Left renal cortex interstitium (tissue), 4 donors: Measurements from ENCODE around the gene CCDC51. TPM values are rescaled to one million over a fixed set of nuclear protein-coding genes. Genes with fewer than 3 reads are reported as not detected.

Experiments
- DNase-seq, 4 donors: peaks; one replicate each; pipeline ENCODE4 v3.0.0-alpha.2; 2013; ENCODE audit warnings: low read depth in 4 of 4, low spot score in 2 of 4, missing footprints in 1 of 4
- polyA plus RNA-seq, 4 donors: library from polyadenylated mRNA; unstranded; fragments of 120-200 nt; gene quantifications; one replicate each; pipeline ENCODE4 v1.2.1, GENCODE V29; 2013; ENCODE audit not compliant: insufficient read length in 4 of 4

Gene CCDC51
- polyA plus RNA-seq, 4 donors: 23.8 to 30.0 (median 27.2) TPM

- DNase-seq: no peak
These were observed 44.2 kb downstream of the CCDC51 start for GRCh38 chr3:48395714-48396113.

- no peak for DNase-seq
These were observed 45.5 kb downstream of the CCDC51 start for GRCh38 chr3:48394391-48394790.

- no peak for DNase-seq
These were observed 51.0 kb downstream of the CCDC51 start for GRCh38 chr3:48388966-48389365.

- DNase-seq: no peak
These were observed 52.3 kb downstream of the CCDC51 start for GRCh38 chr3:48387634-48388033.

Other genes with a start within 250 kb of the CCDC51 start
- gene CAMP, start 216.6 kb downstream of the CCDC51 start, polyA plus RNA-seq: 1 to 10 TPM in 2 of 4 donors, under 1 TPM in 1, not detected in 1; 0.79 to 1.4 (median 1.2) TPM
- gene ZNF589, start 199.0 kb downstream of the CCDC51 start, polyA plus RNA-seq: 10 to 100 TPM; 12.8 to 19.2 (median 16.8) TPM
- gene NME6, start 138.8 kb downstream of the CCDC51 start, polyA plus RNA-seq: 10 to 100 TPM; 29.4 to 40.1 (median 32.7) TPM
- gene SPINK8, start 106.5 kb downstream of the CCDC51 start, polyA plus RNA-seq: under 1 TPM in 3 of 4 donors, not detected in 1; 0.31 to 0.68 (median 0.55) TPM
- under 1 TPM; 0.11 to 0.99 (median 0.50) TPM for gene FBXW12, start 67.9 kb downstream of the CCDC51 start, polyA plus RNA-seq
- 100 to 1,000 TPM; 137 to 247 (median 190) TPM for gene PLXNB1, start 10.0 kb downstream of the CCDC51 start, polyA plus RNA-seq
- 100 to 1,000 TPM; 279 to 369 (median 294) TPM for gene TMA7, start 138 bp upstream of the CCDC51 start, polyA plus RNA-seq
- gene ATRIP, start 6.6 kb upstream of the CCDC51 start, polyA plus RNA-seq: 10 to 100 TPM; 12.0 to 15.5 (median 13.8) TPM
- gene SHISA5, start 64.1 kb upstream of the CCDC51 start, polyA plus RNA-seq: 100 to 1,000 TPM; 101 to 132 (median 107) TPM
- gene PFKFB4, start 116.7 kb upstream of the CCDC51 start, polyA plus RNA-seq: 1 to 10 TPM; 3.7 to 6.1 (median 5.5) TPM
- gene UCN2, start 123.7 kb upstream of the CCDC51 start, polyA plus RNA-seq: under 1 TPM in 3 of 4 donors, not detected in 1; 0.40 to 0.65 (median 0.51) TPM
- gene COL7A1, start 155.2 kb upstream of the CCDC51 start, polyA plus RNA-seq: 10 to 100 TPM; 13.8 to 28.9 (median 18.5) TPM
- 100 to 1,000 TPM; 280 to 313 (median 289) TPM for gene UQCRC1, start 169.5 kb upstream of the CCDC51 start, polyA plus RNA-seq
- under 1 TPM in 1 of 4 donors, not detected in 3; 0.21 TPM for gene TMEM89, start 181.7 kb upstream of the CCDC51 start, polyA plus RNA-seq
- gene SLC26A6, start 195.3 kb upstream of the CCDC51 start, polyA plus RNA-seq: 10 to 100 TPM; 18.0 to 36.9 (median 27.4) TPM
- gene CELSR3, start 222.8 kb upstream of the CCDC51 start, polyA plus RNA-seq: 1 to 10 TPM in 2 of 4 donors, under 1 TPM in 2; 0.67 to 1.4 (median 1.1) TPM
- 10 to 100 TPM; 14.3 to 24.0 (median 20.5) TPM for gene NCKIPSD, start 245.8 kb upstream of the CCDC51 start, polyA plus RNA-seq